Gastrocnemius medialis (tissue), 4 donors: ENCODE measurements around the gene AHNAK2. TPM values are rescaled to one million over a fixed set of nuclear protein-coding genes. Genes with fewer than 3 reads are reported as not detected.

Source experiments
- ATAC-seq, 2 donors: fragments of 150-250 bp; one replicate each; pipeline ENCODE4 v1.9.1; 2016
- DNase-seq, 2 donors: peaks; one replicate each; pipeline ENCODE4 v3.0.0-alpha.2; 2019
- H3K27ac ChIP-seq, 4 donors: fragments of 200-600 bp; sonication (generic); 1 replicate in 1 of 4; 2 replicates in 3 of 4; pipeline ENCODE4 v1.5.1; 2016 to 2018; ENCODE audit warnings: mild to moderate bottlenecking in 2 of 4, moderate library complexity in 1 of 4
- H3K27me3 ChIP-seq, 3 donors: fragments of 200-600 bp; sonication (generic) in 2 of 3; 1 replicate in 1 of 3; 2 replicates in 2 of 3; pipeline versions ENCODE4 v1.5.1 to v1.6.0; 2016 to 2019; ENCODE audit warnings: mild to moderate bottlenecking in 1 of 3, moderate library complexity in 1 of 3
- H3K36me3 ChIP-seq, 2 donors: fragments of 200-600 bp; sonication (generic) in 1 of 2; one replicate each; pipeline ENCODE4 v1.5.1; 2017 to 2018
- H3K4me1 ChIP-seq, 2 donors: fragments of 200-600 bp; sonication (generic) in 1 of 2; one replicate each; pipeline ENCODE4 v1.5.1; 2016 to 2017; ENCODE audit warnings: mild to moderate bottlenecking in 2 of 2
- H3K4me3 ChIP-seq, 4 donors: fragments of 200-600 bp; sonication (generic) in 3 of 4; 1 replicate in 1 of 4; 2 replicates in 3 of 4; pipeline ENCODE4 v1.5.1; 2016 to 2019; ENCODE audit warnings: mild to moderate bottlenecking in 2 of 4
- H3K9me3 ChIP-seq, 3 donors: fragments of 200-600 bp; sonication (generic) in 2 of 3; 1 replicate in 1 of 3; 2 replicates in 2 of 3; pipeline ENCODE4 v1.5.1; 2016 to 2019
- CTCF ChIP-seq, 5 experiments: fragments of 450-650 bp in 3 of 5; fragments of 200-600 bp in 2 of 5; sonication (generic) in 2 of 5; IDR thresholded peaks in 4 of 5; conservative IDR thresholded peaks in 1 of 5; 1 replicate in 4 of 5; 2 replicates in 1 of 5; pipeline ENCODE4 v1.5.1; 2016 to 2019; ENCODE audit warnings: antibody characterized with exemption in 5 of 5, mild to moderate bottlenecking in 3 of 5, moderate library complexity in 3 of 5
- POLR2A ChIP-seq, 2 donors: fragments of 450-650 bp; IDR thresholded peaks; one replicate each; pipeline ENCODE4 v1.6.1; 2017; ENCODE audit warnings: antibody characterized with exemption in 2 of 2, mild to moderate bottlenecking in 2 of 2, moderate library complexity in 2 of 2
- in situ Hi-C, 4 donors: fragments of 200-750 bp; cut with MboI; loops; one replicate each; pipeline versions ENCODE4 v1.15.0 to v1.8.0; 2017; ENCODE audit warnings: low sequenced_read_pairs in 4 of 4
- intact Hi-C: fragments of 100-400 bp; cut with DNase I; formaldehyde crosslinking; loops from one replicate; pipeline ENCODE4 v1.15.1; 2023; ENCODE audit warnings: low total_unique reads
- total RNA-seq, 4 donors: library from RNA; depleted of rRNA; stranded (reverse); fragments of >200 nt; gene quantifications; one replicate each; pipeline versions ENCODE4 v1.1.0 to v1.2.3, GENCODE V29; 2016

Gene AHNAK2
- total RNA-seq, 4 donors from 2014 or later, result 2.0 to 8.6 (median 3.4) TPM

GRCh38 chr14:105005329-105005928 is 27.3 kb upstream of the AHNAK2 start:
- Histone ChIP-seq H3K27me3 (no peaks in the 10 kb centered on the region), H3K27ac (no peak overlapping the region), H3K9me3 (no peaks in the 10 kb centered on the region), H3K4me1 (no peaks in the 10 kb centered on the region), H3K4me3 (no peak overlapping the region), H3K36me3 (no peaks in the 10 kb centered on the region)
- ATAC-seq (no peak), DNase-seq (no peak)
- TF ChIP-seq POLR2A (IDR thresholded peaks at IDR 0.05) (no peak), CTCF (IDR thresholded peaks at IDR 0.05 in 4 of 5, conservative IDR thresholded peaks at IDR 0.05 in 1 of 5) (no peak)
- intact Hi-C loops, result no loop called here
- in situ Hi-C loops, result no loop called here

- no peak for TF ChIP-seq CTCF (IDR thresholded peaks at IDR 0.05 in 4 of 5, conservative IDR thresholded peaks at IDR 0.05 in 1 of 5)
- no peak for TF ChIP-seq POLR2A (IDR thresholded peaks at IDR 0.05)
Measured at GRCh38 chr14:104999361-104999760, 21.2 kb upstream of the AHNAK2 start.

GRCh38 chr14:104998801-104999200 is 20.6 kb upstream of the AHNAK2 start:
- H3K36me3 ChIP-seq, result no peaks in the 10 kb centered on the region
- intact Hi-C loops (no loop called here), in situ Hi-C loops (no loop called here)
- no peaks in the 10 kb centered on the region for H3K4me1 ChIP-seq
- no peak overlapping the region for H3K27ac ChIP-seq
- H3K9me3 ChIP-seq, result no peaks in the 10 kb centered on the region
- ATAC-seq (no peak), DNase-seq (no peak)
- H3K27me3 ChIP-seq, result no peaks in the 10 kb centered on the region
- TF ChIP-seq POLR2A (IDR thresholded peaks at IDR 0.05) (no peak), CTCF (IDR thresholded peaks at IDR 0.05 in 4 of 5, conservative IDR thresholded peaks at IDR 0.05 in 1 of 5) (no peak)
- no peak overlapping the region for H3K4me3 ChIP-seq

More at GRCh38 chr14:104999361-104999760, 21.2 kb upstream of the AHNAK2 start:
- no peaks in the 10 kb centered on the region for H3K9me3 ChIP-seq
- no peak for DNase-seq
- in situ Hi-C loops (no loop called here), intact Hi-C loops (no loop called here)
- no peaks in the 10 kb centered on the region for H3K36me3 ChIP-seq
- no peaks in the 10 kb centered on the region for H3K27me3 ChIP-seq
- H3K4me1 ChIP-seq, result no peaks in the 10 kb centered on the region
- no peak overlapping the region for H3K27ac ChIP-seq
- no peak for ATAC-seq
- no peak overlapping the region for H3K4me3 ChIP-seq

GRCh38 chr14:104996483-104996882 is 18.3 kb upstream of the AHNAK2 start:
- no peaks in the 10 kb centered on the region for H3K4me1 ChIP-seq

More at GRCh38 chr14:104996483-104996882, 18.3 kb upstream of the AHNAK2 start:
- Histone ChIP-seq H3K36me3 (no peaks in the 10 kb centered on the region), H3K4me3 (no peak overlapping the region), H3K27me3 (no peaks in the 10 kb centered on the region), H3K27ac (no peak overlapping the region), H3K9me3 (no peaks in the 10 kb centered on the region)
- in situ Hi-C loops, result no loop called here
- intact Hi-C loops, result no loop called here
- no peak for TF ChIP-seq CTCF (IDR thresholded peaks at IDR 0.05 in 4 of 5, conservative IDR thresholded peaks at IDR 0.05 in 1 of 5)
- no peak for TF ChIP-seq POLR2A (IDR thresholded peaks at IDR 0.05)
- ATAC-seq (no peak), DNase-seq (no peak)
